Nephron (organoid): ENCODE data around the gene CELF4.
A peak's percentile ranks its signal among the peaks of the same experiment; 100 is the strongest.

Experiments
- H3K27ac Mint-ChIP-seq, 3 experiments: 2 replicates each; pipeline ENCODE4 v1.8.0; 2020; ENCODE audit warnings: mixed read lengths in 3 of 3, mild to moderate bottlenecking in 2 of 3, moderate library complexity in 1 of 3
- H3K27me3 Mint-ChIP-seq: 2 replicates; pipeline ENCODE4 v1.8.0; 2021; ENCODE audit warnings: low read depth, mild to moderate bottlenecking, moderate library complexity, mixed read lengths
- H3K36me3 Mint-ChIP-seq: 2 replicates; pipeline ENCODE4 v1.8.0; 2020; ENCODE audit warnings: low read depth, mixed read lengths
- H3K4me1 Mint-ChIP-seq: 2 replicates; pipeline ENCODE4 v1.8.0; 2020; ENCODE audit warnings: mixed read lengths
- H3K4me3 Mint-ChIP-seq, 3 experiments: 2 replicates each; pipeline ENCODE4 v1.8.0; 2020; ENCODE audit warnings: mild to moderate bottlenecking in 3 of 3, mixed read lengths in 3 of 3, moderate library complexity in 2 of 3
- H3K9me3 Mint-ChIP-seq: 2 replicates; pipeline ENCODE4 v1.8.0; 2020; ENCODE audit warnings: mixed read lengths
- CTCF ChIP-seq, 3 experiments: fragments of 200-600 bp; sonication (generic); IDR thresholded peaks; one replicate each; pipeline ENCODE4 v1.5.0; 2021; ENCODE audit warnings: antibody characterized with exemption in 3 of 3; ENCODE audit not compliant: unreplicated experiment in 3 of 3

Gene CELF4

GRCh38 chr18:37315935-37316334 lies 249.7 kb downstream of the CELF4 start:
- H3K4me1 Mint-ChIP-seq, result peaks cover under 1% of the 10 kb centered on the region
- H3K4me3 Mint-ChIP-seq, result no peak overlapping the region
- H3K36me3 Mint-ChIP-seq, result no peaks in the 10 kb centered on the region
- no peaks in the 10 kb centered on the region for H3K9me3 Mint-ChIP-seq
- no peak overlapping the region for H3K27ac Mint-ChIP-seq
- H3K27me3 Mint-ChIP-seq, result peaks cover 23% of the 10 kb centered on the region
- no peak for TF ChIP-seq CTCF (IDR thresholded peaks at IDR 0.05; ENCODE audit: unreplicated experiment in 3 of 3)

- H3K36me3 Mint-ChIP-seq, result no peaks in the 10 kb centered on the region
- H3K27ac Mint-ChIP-seq, result no peak overlapping the region
- H3K4me1 Mint-ChIP-seq, result peaks cover 14% of the 10 kb centered on the region
- no peak for TF ChIP-seq CTCF (IDR thresholded peaks at IDR 0.05; ENCODE audit: unreplicated experiment in 3 of 3)
- no peaks in the 10 kb centered on the region for H3K9me3 Mint-ChIP-seq
- H3K27me3 Mint-ChIP-seq, result peaks cover 23% of the 10 kb centered on the region
- no peak overlapping the region for H3K4me3 Mint-ChIP-seq
Measured at GRCh38 chr18:37314534-37314933, 251.1 kb downstream of the CELF4 start.

GRCh38 chr18:37313624-37314023 lies 252.0 kb downstream of the CELF4 start:
- Mint-ChIP-seq H3K27ac (no peak overlapping the region), H3K4me1 (peaks cover 16% of the 10 kb centered on the region), H3K27me3 (peaks cover 28% of the 10 kb centered on the region), H3K4me3 (no peak overlapping the region), H3K36me3 (no peaks in the 10 kb centered on the region), H3K9me3 (no peaks in the 10 kb centered on the region)
- no peak for TF ChIP-seq CTCF (IDR thresholded peaks at IDR 0.05; ENCODE audit: unreplicated experiment in 3 of 3)

GRCh38 chr18:37309861-37310260 lies 255.7 kb downstream of the CELF4 start:
- Mint-ChIP-seq H3K27me3 (peaks cover 39% of the 10 kb centered on the region), H3K36me3 (no peaks in the 10 kb centered on the region), H3K9me3 (no peaks in the 10 kb centered on the region), H3K4me1 (peaks cover 23% of the 10 kb centered on the region), H3K27ac (no peak overlapping the region), H3K4me3 (peak overlapping the region in 1 of 3 experiments; percentile 10)
- no peak for TF ChIP-seq CTCF (IDR thresholded peaks at IDR 0.05; ENCODE audit: unreplicated experiment in 3 of 3)

- no peak overlapping the region for H3K4me3 Mint-ChIP-seq
- TF ChIP-seq CTCF (IDR thresholded peaks at IDR 0.05; ENCODE audit: unreplicated experiment in 3 of 3), result no peak
- no peaks in the 10 kb centered on the region for H3K9me3 Mint-ChIP-seq
- no peaks in the 10 kb centered on the region for H3K36me3 Mint-ChIP-seq
- peaks cover 39% of the 10 kb centered on the region for H3K27me3 Mint-ChIP-seq
- H3K27ac Mint-ChIP-seq, result no peak overlapping the region
- H3K4me1 Mint-ChIP-seq, result peaks cover 25% of the 10 kb centered on the region
Measured at GRCh38 chr18:37309059-37309458, 256.5 kb downstream of the CELF4 start.

GRCh38 chr18:37307181-37307580 lies 258.4 kb downstream of the CELF4 start:
- Mint-ChIP-seq H3K9me3 (no peaks in the 10 kb centered on the region), H3K27me3 (peaks cover 30% of the 10 kb centered on the region), H3K36me3 (no peaks in the 10 kb centered on the region), H3K4me1 (peaks cover 40% of the 10 kb centered on the region), H3K4me3 (no peak overlapping the region), H3K27ac (peak overlapping the region in 2 of 3 experiments; percentile 14 to 31)
- TF ChIP-seq CTCF (IDR thresholded peaks at IDR 0.05; ENCODE audit: unreplicated experiment in 3 of 3), result no peak
